Stimulated activated CD4-positive, alpha-beta T cell treated with anti-CD3 and anti-CD28 coated beads, Interleukin-1b, Interleukin-23, amount 100 ng/mL, for 48 hours (primary cell): ENCODE data around the gene DDR1.
"Not testable (repeated sequence)": the region's sequence is repeated elsewhere in the genome, so short reads cannot be mapped to it uniquely, and the experiment has no call there.

ENCODE experiments used
- DNase-seq: peaks from one replicate; pipeline ENCODE4 v3.0.0-alpha.2; 2020

Gene DDR1

GRCh38 chr6:30922447-30922852 lies 38.1 kb downstream of the DDR1 start:
- no peak for DNase-seq

- DNase-seq: not testable (repeated sequence)
Observed at GRCh38 chr6:30924040-30924627, 39.8 kb downstream of the DDR1 start.

- no peak for DNase-seq
Observed at GRCh38 chr6:30926644-30927043, 42.3 kb downstream of the DDR1 start.

GRCh38 chr6:30927080-30927479 lies 42.8 kb downstream of the DDR1 start:
- DNase-seq: not testable (repeated sequence)

- no peak for DNase-seq
Observed at GRCh38 chr6:30928677-30929076, 44.4 kb downstream of the DDR1 start.

GRCh38 chr6:30930506-30930905 lies 46.2 kb downstream of the DDR1 start:
- DNase-seq: no peak

- no peak for DNase-seq
Observed at GRCh38 chr6:30931272-30931671, 47.0 kb downstream of the DDR1 start.

GRCh38 chr6:30931969-30932645 lies 47.8 kb downstream of the DDR1 start, which contains the start of gene SFTA2:
TSS of gene SFTA2 (minus strand) at chr6:30932170. CDS start at chr6:30932096, 74 bp downstream.
- no peak for DNase-seq

GRCh38 chr6:30932665-30933365 lies 48.5 kb downstream of the DDR1 start:
- DNase-seq: no peak

- no peak for DNase-seq
Observed at GRCh38 chr6:30935018-30935417, 50.7 kb downstream of the DDR1 start.

GRCh38 chr6:30937265-30937664 lies 52.9 kb downstream of the DDR1 start:
- no peak for DNase-seq

- no peak for DNase-seq
Observed at GRCh38 chr6:30938730-30939129, 54.4 kb downstream of the DDR1 start.

GRCh38 chr6:30939473-30939872 lies 55.2 kb downstream of the DDR1 start:
- DNase-seq: no peak

GRCh38 chr6:30940361-30940986 lies 56.2 kb downstream of the DDR1 start, which contains the start of gene MUCL3:
TSS of gene MUCL3 (plus strand) at chr6:30940973. CDS start at chr6:30941000, 27 bp downstream.
- no peak for DNase-seq

GRCh38 chr6:30942338-30943060 lies 58.2 kb downstream of the DDR1 start:
- DNase-seq: no peak

GRCh38 chr6:30944051-30944450 lies 59.7 kb downstream of the DDR1 start:
- no peak for DNase-seq

- DNase-seq: no peak
Observed at GRCh38 chr6:30945281-30945680, 61.0 kb downstream of the DDR1 start.

- DNase-seq: no peak
Observed at GRCh38 chr6:30947231-30947630, 62.9 kb downstream of the DDR1 start.

GRCh38 chr6:30948811-30949210 lies 64.5 kb downstream of the DDR1 start:
- DNase-seq: no peak
